ENCODE measurements around the gene TMEM9. TPM values are rescaled to one million over a fixed set of nuclear protein-coding genes. Genes with fewer than 3 reads are reported as not detected.

TMEM9 gene
- total and polyA plus RNA-seq, 9 of the 15 experiments (the other 6 are each of a cell fraction or from before 2014, with no cell fraction given) = 30.4 to 107 (median 67.6) TPM

DNA sequence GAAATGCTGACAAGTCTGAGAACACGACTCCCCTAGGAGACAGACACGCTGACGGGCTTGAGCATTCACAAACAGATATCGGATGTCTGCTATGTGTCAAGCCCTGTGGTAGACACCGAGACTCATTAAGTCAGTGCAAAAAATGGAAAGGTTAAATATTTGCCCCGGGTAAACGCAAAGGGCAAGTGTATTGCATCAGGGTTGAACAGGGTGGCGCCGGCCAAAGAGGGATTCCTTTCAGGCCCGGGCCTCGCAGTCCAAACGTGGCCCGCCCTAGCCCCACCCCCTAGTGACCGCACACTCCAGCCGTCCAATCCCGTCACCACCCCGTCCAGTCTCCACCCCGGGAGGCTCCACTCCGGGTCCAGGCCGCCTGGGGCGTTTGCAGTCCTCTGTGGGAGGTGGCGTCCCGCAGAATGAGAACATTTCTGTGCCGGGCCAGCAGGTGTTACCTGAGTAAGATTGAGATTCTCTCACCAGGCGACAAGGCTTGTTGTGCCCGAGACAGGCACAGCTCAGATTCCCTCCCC, 16.3 kb upstream of the TMEM9 start (continued):
- TF ChIP-seq CHD7 (IDR thresholded peaks at IDR 0.05; ENCODE audit: low read depth, low read length) (no peak), HDAC3 (IDR thresholded peaks at IDR 0.05; ENCODE audit: borderline replicate concordance, partially characterized antibody) (peak; percentile 80), ZNF12 (CRISPR knock-in tag; IDR thresholded peaks at IDR 0.05) (peak; percentile 63; the same call in 1 of the 2 replicates), ZBTB26 (CRISPR knock-in tag; IDR thresholded peaks at IDR 0.05) (peak; percentile 63; the same call in 1 of the 2 replicates), ELK3 (CRISPR knock-in tag; IDR thresholded peaks at IDR 0.05) (0 out of 2 replicates have a peak, but pooled peaks have one; percentile 61), ZFP30 (CRISPR knock-in tag; IDR thresholded peaks at IDR 0.05; ENCODE audit: borderline replicate concordance) (no peak), PPARD (CRISPR knock-in tag; IDR thresholded peaks at IDR 0.05) (no peak), ZNF740 (CRISPR knock-in tag; IDR thresholded peaks at IDR 0.05) (no peak), ZNF740 (tag; IDR thresholded peaks at IDR 0.05) (no peak), FOSL1 (tag; conservative IDR thresholded peaks at IDR 0.05) (peak; percentile 23; the same call in 1 of the 2 replicates), ZFPM2 (CRISPR knock-in tag; IDR thresholded peaks at IDR 0.05) (no peak), SNIP1 (IDR thresholded peaks at IDR 0.05; ENCODE audit: low read depth) (no peak)

Data from K562 (cell line).